Measurements from ENCODE around the gene SERINC2.

GRCh38 chr1:31393463-31393862 is 19.6 kb upstream of the SERINC2 start:
- TF ChIP-seq CTCF (conservative IDR thresholded peaks at IDR 0.05; ENCODE audit: low read depth, low read length) (no peak), POLR2A (IDR thresholded peaks at IDR 0.05; ENCODE audit: low read depth, low read length) (no peak), MXI1 (IDR thresholded peaks at IDR 0.05; ENCODE audit: borderline replicate concordance, low read depth, low read length) (no peak), RAD21 (IDR thresholded peaks at IDR 0.05; ENCODE audit: low read length) (no peak), SMC3 (IDR thresholded peaks at IDR 0.05; ENCODE audit: low read depth, low read length) (no peak), MAZ (IDR thresholded peaks at IDR 0.05; ENCODE audit: borderline replicate concordance, low read depth, low read length) (no peak), USF2 (IDR thresholded peaks at IDR 0.05; ENCODE audit: low read depth, low read length) (no peak), FOS (IDR thresholded peaks at IDR 0.05; ENCODE audit: low read depth, low read length) (no peak), RCOR1 (IDR thresholded peaks at IDR 0.05; ENCODE audit: insufficient replicate concordance, low read length) (no peak), MAFK (IDR thresholded peaks at IDR 0.05; ENCODE audit: low read depth, low read length) (no peak), ELK1 (IDR thresholded peaks at IDR 0.05; ENCODE audit: borderline replicate concordance, low read depth, low read length) (no peak)

Data from IMR-90 (cell line).